ENCODE data around the gene LHFPL6.

DNA sequence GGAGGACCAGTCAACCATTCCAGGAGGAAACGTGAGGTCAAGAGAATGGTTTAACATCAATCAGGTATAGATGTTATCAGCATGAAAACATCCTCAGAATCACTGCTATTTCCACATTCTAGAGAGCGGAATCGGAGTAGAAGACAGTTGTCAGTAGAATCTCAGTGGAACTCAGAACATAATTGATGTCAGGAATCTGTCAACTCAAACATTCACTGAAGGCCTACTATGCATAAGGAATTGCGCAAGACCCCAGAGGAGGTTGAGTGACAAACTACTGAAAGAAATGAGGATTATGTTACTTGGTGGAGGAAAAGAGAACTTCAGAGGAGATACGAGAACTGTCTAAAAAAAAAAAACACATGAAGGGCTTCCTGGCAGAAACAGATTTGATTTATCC, 97.8 kb downstream of the LHFPL6 start:
- TF ChIP-seq, protein P1, sequence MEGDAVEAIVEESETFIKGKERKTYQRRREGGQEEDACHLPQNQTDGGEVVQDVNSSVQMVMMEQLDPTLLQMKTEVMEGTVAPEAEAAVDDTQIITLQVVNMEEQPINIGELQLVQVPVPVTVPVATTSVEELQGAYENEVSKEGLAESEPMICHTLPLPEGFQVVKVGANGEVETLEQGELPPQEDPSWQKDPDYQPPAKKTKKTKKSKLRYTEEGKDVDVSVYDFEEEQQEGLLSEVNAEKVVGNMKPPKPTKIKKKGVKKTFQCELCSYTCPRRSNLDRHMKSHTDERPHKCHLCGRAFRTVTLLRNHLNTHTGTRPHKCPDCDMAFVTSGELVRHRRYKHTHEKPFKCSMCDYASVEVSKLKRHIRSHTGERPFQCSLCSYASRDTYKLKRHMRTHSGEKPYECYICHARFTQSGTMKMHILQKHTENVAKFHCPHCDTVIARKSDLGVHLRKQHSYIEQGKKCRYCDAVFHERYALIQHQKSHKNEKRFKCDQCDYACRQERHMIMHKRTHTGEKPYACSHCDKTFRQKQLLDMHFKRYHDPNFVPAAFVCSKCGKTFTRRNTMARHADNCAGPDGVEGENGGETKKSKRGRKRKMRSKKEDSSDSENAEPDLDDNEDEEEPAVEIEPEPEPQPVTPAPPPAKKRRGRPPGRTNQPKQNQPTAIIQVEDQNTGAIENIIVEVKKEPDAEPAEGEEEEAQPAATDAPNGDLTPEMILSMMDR (IDR thresholded peaks at IDR 0.05; ENCODE audit: poor library complexity) = no peak
- TF ChIP-seq EZH2 (IDR thresholded peaks at IDR 0.05; ENCODE audit: borderline replicate concordance) (no peak), EZH2phosphoT487 (IDR thresholded peaks at IDR 0.05; ENCODE audit: low read depth, severe bottlenecking, unreplicated experiment) (no peak)

Data from hepatocyte (in vitro differentiated cells).